Upper lobe of left lung (tissue), 4 donors: ENCODE results near the gene RBM23.

Experiments
- POLR2A ChIP-seq, 4 donors: fragments of 450-650 bp; IDR thresholded peaks; one replicate each; pipeline ENCODE4 v1.5.1; 2016 to 2017; ENCODE audit warnings: antibody characterized with exemption in 4 of 4, mild to moderate bottlenecking in 2 of 4
- TF ChIP-seq, protein P1 (sequence below), 6 experiments: fragments of 450-650 bp in 4 of 6; fragments of 200-600 bp in 2 of 6; sonication (generic) in 2 of 6; IDR thresholded peaks; one replicate each; pipeline ENCODE4 v1.5.1; 2016 to 2019; ENCODE audit warnings: antibody characterized with exemption in 6 of 6

DNA sequence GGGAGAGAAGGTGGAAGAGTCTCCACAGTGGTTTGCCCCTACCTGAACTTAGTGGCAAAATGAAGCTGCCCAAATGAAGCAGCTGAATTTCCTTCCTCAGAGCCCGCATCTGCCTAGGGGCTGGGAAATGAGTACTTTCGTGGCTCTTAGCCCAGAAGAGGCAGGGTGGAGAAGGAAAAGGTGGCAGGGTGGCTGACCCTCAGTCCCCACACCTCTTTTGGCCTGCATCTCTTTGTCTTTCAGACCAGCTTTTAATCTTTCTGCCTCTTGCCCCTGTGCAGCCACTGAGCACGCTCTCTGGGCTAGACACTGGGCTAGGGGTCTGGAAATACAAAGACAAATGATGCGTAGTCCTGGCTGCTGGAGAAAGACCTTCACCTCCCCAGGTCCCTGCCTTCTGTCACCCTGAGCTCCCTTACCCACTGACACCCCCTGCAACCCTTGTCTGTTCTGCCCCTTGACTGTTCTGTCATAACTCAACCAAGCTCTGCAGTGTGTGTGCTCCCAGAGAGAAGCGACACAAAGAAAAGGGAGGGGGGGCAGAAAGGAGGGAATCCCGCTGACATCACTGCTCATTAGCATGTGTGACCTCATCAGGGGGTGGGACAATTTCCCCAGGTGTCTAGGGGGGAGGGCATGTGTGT is 36.3 kb downstream of the RBM23 start:
- TF ChIP-seq, protein P1, sequence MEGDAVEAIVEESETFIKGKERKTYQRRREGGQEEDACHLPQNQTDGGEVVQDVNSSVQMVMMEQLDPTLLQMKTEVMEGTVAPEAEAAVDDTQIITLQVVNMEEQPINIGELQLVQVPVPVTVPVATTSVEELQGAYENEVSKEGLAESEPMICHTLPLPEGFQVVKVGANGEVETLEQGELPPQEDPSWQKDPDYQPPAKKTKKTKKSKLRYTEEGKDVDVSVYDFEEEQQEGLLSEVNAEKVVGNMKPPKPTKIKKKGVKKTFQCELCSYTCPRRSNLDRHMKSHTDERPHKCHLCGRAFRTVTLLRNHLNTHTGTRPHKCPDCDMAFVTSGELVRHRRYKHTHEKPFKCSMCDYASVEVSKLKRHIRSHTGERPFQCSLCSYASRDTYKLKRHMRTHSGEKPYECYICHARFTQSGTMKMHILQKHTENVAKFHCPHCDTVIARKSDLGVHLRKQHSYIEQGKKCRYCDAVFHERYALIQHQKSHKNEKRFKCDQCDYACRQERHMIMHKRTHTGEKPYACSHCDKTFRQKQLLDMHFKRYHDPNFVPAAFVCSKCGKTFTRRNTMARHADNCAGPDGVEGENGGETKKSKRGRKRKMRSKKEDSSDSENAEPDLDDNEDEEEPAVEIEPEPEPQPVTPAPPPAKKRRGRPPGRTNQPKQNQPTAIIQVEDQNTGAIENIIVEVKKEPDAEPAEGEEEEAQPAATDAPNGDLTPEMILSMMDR (IDR thresholded peaks at IDR 0.05), result no peak
- TF ChIP-seq POLR2A (IDR thresholded peaks at IDR 0.05), result no peak
